GM12878 (cell line): ENCODE measurements around the gene PRKAG2. TPM values are rescaled to one million over a fixed set of nuclear protein-coding genes. Genes with fewer than 3 reads are reported as not detected.

Experiments used
- ATAC-seq: fragments of 200-7000 bp; cut with Tn5 transposase; 3 replicates; pipeline ENCODE4 v1.9.1; 2020; ENCODE audit warnings: mild to moderate bottlenecking, moderate library complexity
- BruUV-seq: library from RNA; stranded (reverse); fragments of 400-500 nt; replicated peaks from 2 replicates; lab custom pipeline; 2021; lab: Mats Ljungman, UMichigan
- CTCF ChIA-PET: fragments of 300-600 bp; sonication (Branson Sonifier 250); formaldehyde crosslinking; extraction: SDS; loops from one replicate; lab custom pipeline; 2021; ENCODE audit warnings: inconsistent platforms; lab: Yijun Ruan, JAX
- POLR2A ChIA-PET: fragments of 350-600 bp; formaldehyde crosslinking; extraction: SDS; loops from one replicate; lab custom pipeline; 2021; ENCODE audit warnings: inconsistent platforms; lab: Charles Lee
- RAD21 ChIA-PET: fragments of 300-600 bp; sonication (Branson Sonifier 250); formaldehyde crosslinking; loops from one replicate; lab custom pipeline; 2023; ENCODE audit warnings: antibody characterized with exemption; ENCODE audit not compliant: unreplicated experiment; lab: Charles Lee
- SMC1A ChIA-PET: fragments of 300-600 bp; sonication (Branson Sonifier 250); formaldehyde crosslinking; loops from one replicate; lab custom pipeline; 2023; ENCODE audit not compliant: unreplicated experiment, uncharacterized antibody; lab: Charles Lee
- DNase-seq: peaks from one replicate; pipeline ENCODE4 v3.0.0-alpha.2; 2011; ENCODE audit warnings: low read depth, low spot score
- FAIRE-seq: peaks from 3 replicates; lab custom pipeline; 2011; peaks lifted over from hg19 to GRCh38; lab: Jason Lieb, UNC
- H2AFZ ChIP-seq: 2 replicates; pipeline ENCODE4 v1.6.0; 2011; ENCODE audit warnings: low read depth, low read length, control low read depth; ENCODE audit not compliant: control insufficient read depth
- H3K27ac ChIP-seq: 2 replicates; pipeline ENCODE4 v1.5.1; 2011; ENCODE audit warnings: control low read depth; ENCODE audit not compliant: control insufficient read depth, insufficient read depth
- H3K27me3 ChIP-seq, 2 experiments: replicated peaks in 1 of 2; 2 replicates each; pipeline versions ENCODE4 v1.6.0 to v1.6.1; 2011; ENCODE audit warnings: low read length in 1 of 2; ENCODE audit not compliant: control insufficient read depth in 2 of 2, insufficient read depth in 2 of 2
- H3K36me3 ChIP-seq, 2 experiments: 2 replicates each; pipeline ENCODE4 v1.5.1; 2011; ENCODE audit warnings: low read length in 1 of 2; ENCODE audit not compliant: control insufficient read depth in 2 of 2, insufficient read depth in 2 of 2
- H3K4me1 ChIP-seq: 2 replicates; pipeline ENCODE4 v1.6.1; 2011; ENCODE audit warnings: mild to moderate bottlenecking, low read length, moderate library complexity, mixed read lengths; ENCODE audit not compliant: control insufficient read depth, insufficient read depth
- H3K4me2 ChIP-seq: 2 replicates; pipeline ENCODE4 v1.6.0; 2011; ENCODE audit warnings: control low read depth; ENCODE audit not compliant: control insufficient read depth, insufficient read depth
- H3K4me3 ChIP-seq: fragments of 200-600 bp; sonication (generic); 2 replicates; pipeline ENCODE4 v1.5.1; 2016
- H3K79me2 ChIP-seq: 2 replicates; pipeline ENCODE4 v1.6.0; 2011; ENCODE audit warnings: low read length; ENCODE audit not compliant: control insufficient read depth, insufficient read depth
- H3K9ac ChIP-seq: 2 replicates; pipeline ENCODE4 v1.8.0; 2011; ENCODE audit warnings: low read length, control low read depth, mixed read lengths; ENCODE audit not compliant: control insufficient read depth, insufficient read depth
- H3K9me3 ChIP-seq: replicated peaks from 3 replicates; pipeline ENCODE4 v1.5.1; 2011; ENCODE audit warnings: mild to moderate bottlenecking, low read length; ENCODE audit not compliant: control insufficient read depth, insufficient read depth
- H4K20me1 ChIP-seq: 2 replicates; pipeline ENCODE4 v1.6.0; 2011; ENCODE audit not compliant: control insufficient read depth, insufficient read depth
- ATF7 ChIP-seq: fragments of 450-650 bp; IDR thresholded peaks from 2 replicates; pipeline ENCODE4 v1.6.1; 2016; ENCODE audit warnings: low read depth, mild to moderate bottlenecking
- DPF2 ChIP-seq: fragments of 450-650 bp; IDR thresholded peaks from 2 replicates; pipeline ENCODE4 v1.6.1; 2017; ENCODE audit warnings: mild to moderate bottlenecking
- E2F4 ChIP-seq: IDR thresholded peaks from 2 replicates; pipeline ENCODE4 v1.6.1; 2012; ENCODE audit warnings: low read depth, low read length, improper control_type of control experiment
- ETV6 ChIP-seq, 2 experiments: fragments of 450-650 bp in 1 of 2; IDR thresholded peaks in 1 of 2; conservative IDR thresholded peaks in 1 of 2; 2 replicates each; pipeline ENCODE4 v1.6.1; 2014; ENCODE audit warnings: antibody characterized with exemption in 1 of 2, borderline replicate concordance in 1 of 2, low read depth in 1 of 2, mild to moderate bottlenecking in 1 of 2, moderate library complexity in 1 of 2
- IKZF2 ChIP-seq, 2 experiments: fragments of 450-650 bp; IDR thresholded peaks; 2 replicates each; pipeline ENCODE4 v1.6.1; 2017; ENCODE audit warnings: mild to moderate bottlenecking in 2 of 2, moderate library complexity in 2 of 2
- MYB ChIP-seq: fragments of 150-350 bp; IDR thresholded peaks from 2 replicates; pipeline ENCODE4 v1.6.1; 2014; ENCODE audit warnings: mild to moderate bottlenecking, low read depth, low read length, borderline replicate concordance
- PAX5 ChIP-seq: IDR thresholded peaks from 2 replicates; pipeline ENCODE4 v1.6.1; 2011; ENCODE audit warnings: low read depth, low read length, borderline replicate concordance
- SKIL ChIP-seq: fragments of 450-650 bp; IDR thresholded peaks from 2 replicates; pipeline ENCODE4 v1.6.1; 2017; ENCODE audit warnings: mild to moderate bottlenecking, low read depth, inconsistent platforms; ENCODE audit not compliant: poor library complexity, severe bottlenecking
- USF2 ChIP-seq: IDR thresholded peaks from 2 replicates; pipeline ENCODE4 v1.6.1; 2011; ENCODE audit warnings: low read depth, low read length, improper control_type of control experiment, borderline replicate concordance
- ZBTB4 ChIP-seq: fragments of 450-650 bp; formaldehyde crosslinking; IDR thresholded peaks from 2 replicates; pipeline ENCODE4 v1.4.0; 2022; ENCODE audit warnings: mild to moderate bottlenecking, moderate library complexity
- ZNF622 ChIP-seq: fragments of 450-650 bp; IDR thresholded peaks from 2 replicates; pipeline ENCODE4 v1.6.1; 2017; ENCODE audit warnings: mild to moderate bottlenecking, inconsistent platforms
- WGBS: methylation state at CpG from one replicate; pipeline ENCODE4 v1.1.6; 2016; ENCODE audit warnings: low lambda C conversion rate; ENCODE audit not compliant: insufficient replicate concordance, insufficient coverage; ENCODE audit errors: missing lambda C conversion rate; 5-methylcytosine and 5-hydroxymethylcytosine counted together
- in situ Hi-C: fragments of 300-500 bp; cut with MboI; formaldehyde crosslinking; loops from 9 replicates; pipeline ENCODE4 v1.14.3; 2018; ENCODE audit warnings: mixed read lengths
- intact Hi-C: fragments of 100-400 bp; cut with micrococcal nuclease; formaldehyde crosslinking; loops from one replicate; pipeline ENCODE4 v1.14.2; 2022; ENCODE audit not compliant: unreplicated experiment
- polyA plus RNA-seq, 11 experiments: library from polyadenylated mRNA; depleted of rRNA in 4 of 11; unstranded in 6 of 11; stranded (reverse) in 5 of 11; fragments of >200 nt; fragmentation: Nextera tagmentation in 4 of 11; fragmentation: Illumina TruSeq in 1 of 11; extraction: Ambion mirVana in 4 of 11; extraction: Trizol in 1 of 11; gene quantifications; 1 replicate in 1 of 11; 2 replicates in 10 of 11; pipeline versions ENCODE4 v1.2.1 to v1.2.3, GENCODE V29; 2011 to 2016; ENCODE audit warnings: inconsistent platforms in 2 of 11, missing spikeins in 2 of 11, low read depth in 1 of 11
- total RNA-seq, 4 experiments: library from RNA; depleted of rRNA in 3 of 4; stranded (reverse); fragments of >200 nt in 3 of 4; fragmentation: Illumina TruSeq in 1 of 4; extraction: Trizol in 1 of 4; gene quantifications; 2 replicates each; pipeline versions ENCODE4 v1.2.1 to v1.2.3, GENCODE V29; 2013 to 2021

The PRKAG2 gene
- total and polyA plus RNA-seq, 10 of the 15 experiments (the other 5 are each of a cell fraction or from before 2014, with no cell fraction given), result 3.4 to 8.9 (median 6.8) TPM

GRCh38 chr7:151520419-151521261 lies 356.3 kb downstream of the PRKAG2 start:
- peaks cover 6% of the 10 kb centered on the region; the same call in 1 of the 2 replicates for H4K20me1 ChIP-seq
- peak overlapping the region; percentile 73 for H3K27ac ChIP-seq
- no peaks in the 10 kb centered on the region for H3K27me3 ChIP-seq
- H3K36me3 ChIP-seq, result no peaks in the 10 kb centered on the region
- POLR2A ChIA-PET, result interaction anchor here (0.5 to 2.1 kb wide), 8 partner anchors 15 to 215 kb away, joined by 3 to 18 read pairs (median 8); no protein-coding TSS in a partner anchor
- ATAC-seq, result peak; percentile 9
- peak overlapping the region; percentile 93 for H3K4me2 ChIP-seq
- H3K4me1 ChIP-seq, result peaks cover 3% of the 10 kb centered on the region
- H3K4me3 ChIP-seq, result peak overlapping the region; percentile 52; the same call in 1 of the 2 replicates
- no peak for DNase-seq
- intact Hi-C loops, result no loop called here
- SMC1A ChIA-PET, result interaction anchor here (1.1 to 2.0 kb wide), 4 partner anchors 18 to 110 kb away, joined by 3 to 7 read pairs (median 6); no protein-coding TSS in a partner anchor
- FAIRE-seq, result no peak
- in situ Hi-C loops, result no loop called here
- H2AFZ ChIP-seq, result peak overlapping the region; percentile 95
- RAD21 ChIA-PET, result interaction anchor here (0.9 to 3.9 kb wide), 8 partner anchors 9 to 112 kb away, joined by 3 to 38 read pairs (median 7); no protein-coding TSS in a partner anchor
- 20% methylated on average over 55 of the region's 55 CpGs for WGBS
- TSS peak; percentile 90 for BruUV-seq
- H3K79me2 ChIP-seq, result peaks cover 35% of the 10 kb centered on the region
- H3K9me3 ChIP-seq, result no peaks in the 10 kb centered on the region
- CTCF ChIA-PET, result interaction anchor here (1.3 to 1.8 kb wide), 4 partner anchors 12 to 112 kb away, joined by 3 to 6 read pairs (median 4); no protein-coding TSS in a partner anchor
- H3K9ac ChIP-seq, result peak overlapping the region; percentile 55
- no peak for TF ChIP-seq SKIL
- TF ChIP-seq ATF7, result no peak
- TF ChIP-seq MYB, result no peak
- no peak for TF ChIP-seq USF2
- no peak for TF ChIP-seq ZBTB4 (CRISPR knock-in tag)
- TF ChIP-seq ETV6 (conservative IDR thresholded peaks at IDR 0.05 in 1 of 2, IDR thresholded peaks at IDR 0.05 in 1 of 2; ENCODE audit: borderline replicate concordance in 1 of 2, low read depth in 1 of 2), result no peak
- TF ChIP-seq PAX5, result no peak
- peak; percentile 72 for TF ChIP-seq DPF2
- TF ChIP-seq IKZF2 (IDR thresholded peaks at IDR 0.05), result 0 out of 4 replicates have a peak, but pooled peaks of 1 of the 2 experiments have one; percentile 11
- no peak for TF ChIP-seq ZNF622
- no peak for TF ChIP-seq E2F4
